OCI-LY3 (cell line): ENCODE results near the gene NDRG4.
A peak's percentile ranks its signal among the peaks of the same experiment; 100 is the strongest.
"Not testable (repeated sequence)": the region's sequence is repeated elsewhere in the genome, so short reads cannot be mapped to it uniquely, and the experiment has no call there.

Source experiments
- H2AFZ ChIP-seq: fragments of 200-600, 300-600 bp; shearing (Covaris generic); 2 replicates; pipeline ENCODE4 v1.6.0; 2014; ENCODE audit warnings: antibody characterized with exemption, low read depth, low read length
- H3K27ac ChIP-seq: fragments of 200-600, 300-600 bp; sonication (generic); 2 replicates; pipeline ENCODE4 v1.5.1; 2014; ENCODE audit warnings: mild to moderate bottlenecking, low read length, moderate library complexity, mixed read lengths
- H3K27me3 ChIP-seq: fragments of 200-600, 300-600 bp; sonication (generic); 2 replicates; pipeline ENCODE4 v1.6.1; 2014; ENCODE audit warnings: low read depth, low read length, mixed read lengths
- H3K36me3 ChIP-seq: fragments of 200-600, 300-600 bp; sonication (generic); replicated peaks from 2 replicates; pipeline ENCODE3; 2014; ENCODE audit warnings: low read depth, low read length, mixed read lengths
- H3K4me1 ChIP-seq: fragments of 300-600, 200-600 bp; sonication (generic); 2 replicates; pipeline ENCODE4 v1.6.1; 2014; ENCODE audit warnings: low read length, mixed read lengths
- H3K4me2 ChIP-seq: fragments of 200-600, 300-600 bp; sonication (generic); 2 replicates; pipeline ENCODE4 v1.6.1; 2014; ENCODE audit warnings: low read length, mixed read lengths
- H3K4me3 ChIP-seq: fragments of 300-600, 200-600 bp; sonication (generic); 2 replicates; pipeline ENCODE4 v1.5.1; 2014; ENCODE audit warnings: antibody characterized with exemption, mild to moderate bottlenecking, low read length, moderate library complexity
- H3K79me2 ChIP-seq: fragments of 300-600, 200-600 bp; shearing (Covaris generic); 2 replicates; pipeline ENCODE4 v1.6.1; 2014; ENCODE audit warnings: mild to moderate bottlenecking, low read length, mixed read lengths
- H3K9ac ChIP-seq: fragments of 300-600, 200-600 bp; shearing (Covaris generic); 2 replicates; pipeline ENCODE4 v1.6.0; 2014; ENCODE audit warnings: mild to moderate bottlenecking, low read length, moderate library complexity
- H3K9me3 ChIP-seq: fragments of 200-600, 300-600 bp; shearing (Covaris generic); 2 replicates; pipeline ENCODE4 v1.6.1; 2014; ENCODE audit warnings: low read length, mixed read lengths; ENCODE audit not compliant: insufficient read depth
- H4K20me1 ChIP-seq: fragments of 200-600, 300-600 bp; sonication (generic); 2 replicates; pipeline ENCODE4 v1.6.1; 2016; ENCODE audit warnings: low read length, mixed read lengths; ENCODE audit not compliant: insufficient read depth
- EZH2phosphoT487 ChIP-seq: fragments of 200-600 bp; shearing (Covaris generic); IDR thresholded peaks from 2 replicates; pipeline ENCODE4 v1.6.1; 2018; ENCODE audit warnings: antibody characterized with exemption, mixed run types, low read depth
- TF ChIP-seq, protein P1 (sequence below): fragments of 200-600, 300-600 bp; sonication (generic); IDR thresholded peaks from 2 replicates; pipeline ENCODE4 v1.5.1; 2014; ENCODE audit warnings: antibody characterized with exemption, low read length, low read depth

Gene NDRG4

DNA sequence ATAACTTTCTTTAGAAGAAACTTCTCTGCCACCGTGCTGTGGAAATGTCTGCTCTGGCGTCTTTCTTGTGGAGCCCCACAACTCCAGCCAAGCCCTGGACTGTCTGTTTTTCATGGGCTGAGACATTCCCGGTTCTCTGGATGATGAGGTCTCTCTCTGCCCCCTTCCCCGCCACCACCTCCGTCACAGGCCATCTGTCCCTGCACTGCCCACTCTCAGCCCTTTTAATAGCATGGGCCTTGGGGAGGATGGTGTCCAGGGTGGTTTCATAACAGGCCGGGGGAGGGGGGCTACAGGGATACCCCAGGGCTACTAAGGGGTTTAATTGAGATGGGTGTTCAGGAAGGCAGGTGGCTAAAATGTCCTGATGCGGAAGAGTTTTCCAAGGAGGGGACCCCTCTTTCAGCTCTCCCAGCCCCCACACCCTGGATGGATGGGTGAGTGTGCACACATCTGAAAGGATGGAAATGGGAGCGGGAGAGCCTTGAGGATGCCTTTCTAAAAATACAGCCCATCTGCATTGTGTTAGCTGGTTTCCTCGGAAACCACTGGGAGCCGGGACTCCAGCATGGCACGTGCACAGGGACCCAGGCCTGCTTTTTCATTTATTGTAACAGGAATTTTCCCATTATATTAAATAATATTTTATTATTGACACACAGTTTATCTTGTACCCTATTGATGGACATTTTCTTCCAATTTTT lies 14.6 kb upstream of the NDRG4 start:
- Histone ChIP-seq H3K36me3 (no peaks in the 10 kb centered on the region), H3K27ac (no peak overlapping the region), H4K20me1 (no peaks in the 10 kb centered on the region), H3K9ac (no peak overlapping the region), H3K27me3 (peaks cover 3% of the 10 kb centered on the region; the same call in 1 of the 2 replicates), H3K4me1 (peaks cover 4% of the 10 kb centered on the region), H2AFZ (no peak overlapping the region), H3K9me3 (no peaks in the 10 kb centered on the region), H3K4me2 (no peak overlapping the region), H3K4me3 (no peak overlapping the region), H3K79me2 (no peaks in the 10 kb centered on the region)
- TF ChIP-seq EZH2phosphoT487, result no peak
- TF ChIP-seq, protein P1, sequence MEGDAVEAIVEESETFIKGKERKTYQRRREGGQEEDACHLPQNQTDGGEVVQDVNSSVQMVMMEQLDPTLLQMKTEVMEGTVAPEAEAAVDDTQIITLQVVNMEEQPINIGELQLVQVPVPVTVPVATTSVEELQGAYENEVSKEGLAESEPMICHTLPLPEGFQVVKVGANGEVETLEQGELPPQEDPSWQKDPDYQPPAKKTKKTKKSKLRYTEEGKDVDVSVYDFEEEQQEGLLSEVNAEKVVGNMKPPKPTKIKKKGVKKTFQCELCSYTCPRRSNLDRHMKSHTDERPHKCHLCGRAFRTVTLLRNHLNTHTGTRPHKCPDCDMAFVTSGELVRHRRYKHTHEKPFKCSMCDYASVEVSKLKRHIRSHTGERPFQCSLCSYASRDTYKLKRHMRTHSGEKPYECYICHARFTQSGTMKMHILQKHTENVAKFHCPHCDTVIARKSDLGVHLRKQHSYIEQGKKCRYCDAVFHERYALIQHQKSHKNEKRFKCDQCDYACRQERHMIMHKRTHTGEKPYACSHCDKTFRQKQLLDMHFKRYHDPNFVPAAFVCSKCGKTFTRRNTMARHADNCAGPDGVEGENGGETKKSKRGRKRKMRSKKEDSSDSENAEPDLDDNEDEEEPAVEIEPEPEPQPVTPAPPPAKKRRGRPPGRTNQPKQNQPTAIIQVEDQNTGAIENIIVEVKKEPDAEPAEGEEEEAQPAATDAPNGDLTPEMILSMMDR, result no peak

DNA sequence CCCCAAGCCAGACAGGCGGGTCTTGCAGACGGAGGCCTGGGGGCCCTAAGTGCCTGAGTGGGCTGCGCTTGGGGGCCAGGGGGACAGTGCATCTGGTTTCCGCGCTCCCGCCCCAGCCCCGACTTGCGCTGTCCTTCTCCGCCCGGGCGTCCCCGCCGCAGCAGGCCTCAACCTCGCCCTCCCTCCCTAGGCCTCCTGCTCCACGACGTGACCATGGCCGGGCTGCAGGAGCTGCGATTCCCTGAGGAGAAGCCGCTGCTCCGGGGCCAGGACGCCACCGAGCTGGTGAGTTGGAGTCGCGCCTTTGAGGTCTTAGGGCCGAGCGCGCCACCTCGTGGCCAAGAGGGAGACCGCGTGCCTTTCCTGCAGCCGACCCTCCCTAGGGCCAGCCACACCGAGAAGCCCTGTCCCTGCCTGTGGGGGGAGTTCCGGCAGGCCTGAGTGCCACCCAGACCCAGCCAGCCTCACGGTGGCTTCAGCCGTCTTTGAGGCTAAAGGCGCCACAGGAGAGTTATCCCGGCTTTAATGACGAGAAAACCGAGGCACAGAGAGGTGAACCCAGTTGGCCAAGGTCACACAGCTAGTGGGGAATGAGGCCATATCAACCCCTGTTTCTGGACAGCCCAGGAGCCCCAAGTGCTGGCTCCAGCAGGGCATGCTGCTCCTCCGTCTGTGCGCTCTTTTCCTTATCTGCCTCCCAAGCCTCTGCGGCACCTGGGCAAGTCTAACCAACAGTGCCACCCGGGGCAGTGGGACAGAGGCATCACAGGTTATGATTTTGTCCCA lies 12.2 kb upstream of the NDRG4 start:
- Histone ChIP-seq H3K4me1 (peaks cover 4% of the 10 kb centered on the region), H4K20me1 (no peaks in the 10 kb centered on the region), H3K79me2 (no peaks in the 10 kb centered on the region), H3K9ac (0 out of 2 replicates have a peak overlapping the region, but pooled peaks have one; percentile 33), H2AFZ (peak overlapping the region; percentile 97), H3K27ac (no peak overlapping the region), H3K36me3 (no peaks in the 10 kb centered on the region), H3K27me3 (no peaks in the 10 kb centered on the region), H3K4me3 (peak overlapping the region; percentile 72), H3K4me2 (peak overlapping the region; percentile 87), H3K9me3 (no peaks in the 10 kb centered on the region)
- no peak for TF ChIP-seq EZH2phosphoT487
- TF ChIP-seq, protein P1, result peak; percentile 85

DNA sequence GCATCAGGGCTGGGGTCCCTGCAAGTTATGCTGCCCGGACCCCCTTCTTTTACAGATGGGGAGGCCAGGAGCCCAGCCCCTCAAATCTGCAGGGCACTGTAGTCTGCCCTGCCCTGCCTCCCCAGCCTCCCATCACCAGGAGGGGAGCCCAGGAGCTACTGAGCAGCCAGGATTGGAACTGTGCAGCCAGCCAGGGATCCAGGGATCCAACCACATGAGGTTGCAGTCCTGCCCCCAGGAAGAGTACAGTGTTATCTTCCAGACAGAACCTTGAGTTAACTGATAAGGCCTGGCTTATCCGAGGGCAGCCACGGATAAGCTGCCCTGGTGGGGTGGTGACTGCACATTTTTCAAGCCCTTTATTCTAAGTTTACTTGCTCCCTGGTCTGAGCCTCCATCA lies 11.4 kb upstream of the NDRG4 start:
- no peak overlapping the region for H3K4me3 ChIP-seq
- H3K79me2 ChIP-seq, result no peaks in the 10 kb centered on the region
- no peak overlapping the region for H2AFZ ChIP-seq
- H3K9me3 ChIP-seq, result no peaks in the 10 kb centered on the region
- H3K4me2 ChIP-seq, result no peak overlapping the region
- H3K9ac ChIP-seq, result no peak overlapping the region
- H3K4me1 ChIP-seq, result peaks cover 4% of the 10 kb centered on the region
- H4K20me1 ChIP-seq, result no peaks in the 10 kb centered on the region
- no peak overlapping the region for H3K27ac ChIP-seq
- peaks cover 2% of the 10 kb centered on the region; the same call in 1 of the 2 replicates for H3K27me3 ChIP-seq
- TF ChIP-seq, protein P1, result no peak
- TF ChIP-seq EZH2phosphoT487, result no peak
- H3K36me3 ChIP-seq, result no peaks in the 10 kb centered on the region

DNA sequence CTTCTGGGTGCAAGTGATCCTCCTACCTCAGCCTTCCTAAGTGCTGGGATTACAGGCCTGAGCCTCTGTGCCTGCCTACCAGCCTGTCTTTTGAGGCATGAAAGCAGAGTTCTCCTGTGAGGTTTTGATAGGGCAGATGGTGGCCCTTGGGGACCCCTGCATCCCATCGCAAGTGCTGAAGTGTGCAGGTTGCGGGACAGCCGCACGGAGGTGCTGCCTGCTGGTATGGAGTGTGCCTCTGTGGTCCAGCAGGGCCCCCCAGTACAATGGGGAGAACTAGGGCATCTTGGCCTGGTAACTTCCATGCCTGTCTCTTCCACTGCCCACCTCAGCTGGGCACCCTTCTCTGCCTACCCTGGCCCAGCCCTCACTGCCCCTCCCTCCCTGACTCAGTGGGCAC lies 9.9 kb upstream of the NDRG4 start:
- no peak overlapping the region for H3K4me3 ChIP-seq
- H4K20me1 ChIP-seq, result no peaks in the 10 kb centered on the region
- no peaks in the 10 kb centered on the region for H3K9me3 ChIP-seq
- H3K4me1 ChIP-seq, result peaks cover 4% of the 10 kb centered on the region
- H3K27me3 ChIP-seq, result peaks cover 5% of the 10 kb centered on the region; the same call in 1 of the 2 replicates
- no peaks in the 10 kb centered on the region for H3K79me2 ChIP-seq
- TF ChIP-seq, protein P1, result no peak
- no peak for TF ChIP-seq EZH2phosphoT487
- H3K36me3 ChIP-seq, result no peaks in the 10 kb centered on the region
- no peak overlapping the region for H3K4me2 ChIP-seq
- H3K27ac ChIP-seq, result no peak overlapping the region
- no peak overlapping the region for H2AFZ ChIP-seq
- no peak overlapping the region for H3K9ac ChIP-seq

DNA sequence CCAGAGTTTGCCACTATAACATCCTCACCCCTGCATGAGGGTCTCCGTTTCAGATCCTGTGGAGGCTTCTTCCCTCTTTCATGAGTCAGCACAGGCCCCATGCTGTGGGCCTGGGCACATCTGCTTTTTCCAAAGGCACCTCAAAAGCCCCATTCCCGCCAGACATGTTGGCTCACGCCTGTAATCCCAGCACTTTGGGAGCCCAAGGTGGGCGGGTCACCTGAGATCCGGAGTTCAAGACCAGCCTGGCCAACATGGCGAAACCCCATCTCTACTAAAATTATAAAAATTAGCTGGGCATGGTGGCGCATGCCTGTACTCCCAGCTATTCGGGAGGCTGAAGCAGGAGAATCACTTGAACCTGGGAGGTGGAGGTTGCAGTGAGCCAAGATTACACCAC lies 9.4 kb upstream of the NDRG4 start:
- H3K27ac ChIP-seq, H3K4me3 ChIP-seq, H3K36me3 ChIP-seq, H4K20me1 ChIP-seq, H3K4me2 ChIP-seq, H3K9me3 ChIP-seq, H3K4me1 ChIP-seq, H3K27me3 ChIP-seq, H2AFZ ChIP-seq, H3K79me2 ChIP-seq, H3K9ac ChIP-seq: not testable (repeated sequence)
